GM19239 (cell line): ENCODE results near the gene VWC2.

Experiments used
- DNase-seq: peaks from one replicate; pipeline ENCODE4 v3.0.0; 2011; ENCODE audit warnings: low spot score; ENCODE audit not compliant: insufficient read length
- FAIRE-seq: peaks from 2 replicates; lab custom pipeline; 2011; peaks lifted over from hg19 to GRCh38; lab: Jason Lieb, UNC

VWC2 gene

GRCh38 chr7:49781996-49782395 is 8.6 kb downstream of the VWC2 start:
- no peak for FAIRE-seq

DNA sequence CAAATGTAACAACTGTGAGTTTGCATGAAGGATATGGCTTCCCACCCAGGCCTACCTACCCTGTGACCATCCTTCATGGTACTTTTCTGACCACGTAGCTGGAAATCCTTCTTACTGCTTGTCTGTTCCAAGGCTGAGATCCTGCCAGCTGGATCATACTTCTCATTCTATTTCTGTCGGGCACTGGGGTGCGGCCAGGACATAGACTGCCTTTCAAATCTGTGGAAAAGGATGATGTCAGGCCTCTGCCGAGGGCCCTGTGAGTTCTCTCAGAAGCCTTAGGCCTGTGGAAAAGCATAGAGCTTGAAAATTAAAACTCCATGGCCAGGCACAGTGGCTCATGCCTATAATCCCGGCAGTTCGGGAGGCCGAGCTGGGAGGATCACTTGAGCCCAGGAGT is 10.0 kb downstream of the VWC2 start:
- FAIRE-seq (no peak), DNase-seq (no peak)

More at GRCh38 chr7:49781996-49782395, 8.6 kb downstream of the VWC2 start:
- DNase-seq = no peak

- DNase-seq = no peak
- FAIRE-seq = no peak
Measured at GRCh38 chr7:49787980-49788379, 14.5 kb downstream of the VWC2 start.

GRCh38 chr7:49788455-49789059 is 15.1 kb downstream of the VWC2 start:
- FAIRE-seq (no peak), DNase-seq (no peak)

GRCh38 chr7:49789736-49790135 is 16.3 kb downstream of the VWC2 start:
- FAIRE-seq = no peak
- DNase-seq = no peak

GRCh38 chr7:49790209-49790608 is 16.8 kb downstream of the VWC2 start:
- DNase-seq = no peak
- no peak for FAIRE-seq

DNA sequence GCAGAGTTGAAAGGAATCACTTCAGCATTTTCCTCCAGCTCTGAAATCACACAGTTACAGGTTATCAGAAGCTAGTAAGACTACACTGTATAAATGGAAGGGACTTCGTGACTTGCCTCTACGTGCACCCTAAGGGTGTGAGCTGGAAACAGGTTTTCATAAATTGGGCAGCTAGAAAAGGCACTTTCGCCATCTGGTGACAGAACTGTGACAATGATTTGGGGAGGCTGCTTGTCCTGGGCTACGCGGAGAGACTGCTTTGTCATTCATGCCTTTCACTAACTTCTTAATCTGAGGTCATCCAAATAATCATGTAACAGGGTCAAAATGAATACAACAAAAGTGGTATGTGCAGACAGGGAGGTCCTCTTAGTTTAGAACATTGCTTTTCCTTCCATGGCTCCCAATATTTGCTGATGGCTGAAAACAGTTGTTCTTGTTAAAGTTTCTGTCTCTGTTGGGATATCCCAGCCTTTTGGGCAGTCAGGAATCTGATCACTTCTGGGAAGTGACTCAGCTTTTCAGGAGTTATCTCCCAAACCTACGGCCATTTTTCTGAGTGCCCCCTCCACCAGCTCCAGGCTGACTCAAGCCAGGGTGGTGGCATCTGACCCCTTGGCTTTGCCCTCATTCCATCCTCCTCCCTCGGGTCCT is 17.8 kb downstream of the VWC2 start:
- no peak for FAIRE-seq
- DNase-seq = no peak

DNA sequence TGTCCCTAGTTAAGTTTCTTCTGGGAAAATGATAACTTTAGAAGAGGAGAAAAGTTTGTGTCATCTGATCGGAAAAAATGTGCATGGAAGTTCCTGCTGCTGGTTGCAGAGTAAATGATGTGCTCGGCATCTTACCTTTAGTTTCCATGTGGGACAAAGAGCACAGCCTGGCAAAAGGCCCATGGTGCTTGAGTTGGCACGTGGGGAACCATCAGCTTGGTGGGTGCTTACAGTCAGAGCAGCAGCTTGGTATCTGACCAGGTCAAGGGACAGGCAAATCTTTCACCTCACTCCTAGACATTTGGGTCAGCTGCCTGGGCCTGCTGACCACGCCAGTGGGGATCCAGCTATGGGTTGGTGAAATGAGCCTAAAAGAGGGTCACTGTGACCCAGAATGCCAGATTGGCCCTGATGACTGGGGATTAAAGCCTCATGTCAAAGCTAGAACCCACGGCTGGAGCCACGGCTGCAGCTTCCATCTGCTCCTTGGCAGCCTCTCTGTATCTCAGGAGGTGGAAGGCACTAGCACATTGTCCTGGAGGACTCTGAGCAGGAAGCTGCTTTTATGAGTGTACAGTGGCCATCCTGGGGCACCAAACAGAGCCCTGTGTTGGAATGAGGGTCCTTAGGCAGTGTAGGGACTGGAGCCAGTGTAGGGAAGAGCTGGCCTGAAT is 24.7 kb downstream of the VWC2 start:
- DNase-seq = no peak
- FAIRE-seq = no peak

GRCh38 chr7:49800031-49800430 is 26.6 kb downstream of the VWC2 start:
- FAIRE-seq = no peak
- no peak for DNase-seq

DNA sequence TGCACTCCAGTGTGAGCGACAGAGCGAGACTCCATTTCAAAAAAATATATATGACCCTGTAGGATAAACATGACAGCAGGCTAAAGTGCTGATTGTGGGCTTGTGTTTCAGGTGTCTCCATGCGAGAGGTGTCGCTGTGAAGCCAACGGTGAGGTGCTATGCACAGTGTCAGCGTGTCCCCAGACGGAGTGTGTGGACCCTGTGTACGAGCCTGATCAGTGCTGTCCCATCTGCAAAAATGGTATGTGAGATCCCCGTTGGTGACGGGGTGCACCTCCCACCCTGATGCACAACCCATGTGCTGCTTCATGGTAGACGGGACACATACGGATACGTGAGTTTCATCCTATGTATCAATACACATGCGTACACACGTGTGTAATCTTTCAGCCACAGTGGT is 29.2 kb downstream of the VWC2 start:
- DNase-seq = no peak
- FAIRE-seq = no peak

DNA sequence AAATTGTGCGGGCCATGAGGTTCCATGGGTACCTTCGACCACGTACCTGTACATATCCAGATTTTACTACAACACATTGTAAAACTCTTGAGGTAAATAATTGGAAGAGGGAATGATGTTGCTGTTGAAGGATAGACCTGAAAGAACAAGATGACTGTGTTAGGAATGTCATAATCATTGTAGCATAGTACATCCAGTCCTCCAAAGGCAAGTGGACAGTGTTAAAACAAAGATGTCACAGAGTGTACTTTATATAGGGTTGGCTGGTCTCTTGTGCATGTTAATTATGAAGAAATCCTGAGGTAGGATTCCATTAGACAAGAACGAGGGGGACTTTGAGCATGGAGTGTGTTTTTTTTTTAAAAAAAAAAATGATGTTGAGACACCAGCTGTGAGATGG is 30.4 kb downstream of the VWC2 start:
- DNase-seq = no peak
- no peak for FAIRE-seq

DNA sequence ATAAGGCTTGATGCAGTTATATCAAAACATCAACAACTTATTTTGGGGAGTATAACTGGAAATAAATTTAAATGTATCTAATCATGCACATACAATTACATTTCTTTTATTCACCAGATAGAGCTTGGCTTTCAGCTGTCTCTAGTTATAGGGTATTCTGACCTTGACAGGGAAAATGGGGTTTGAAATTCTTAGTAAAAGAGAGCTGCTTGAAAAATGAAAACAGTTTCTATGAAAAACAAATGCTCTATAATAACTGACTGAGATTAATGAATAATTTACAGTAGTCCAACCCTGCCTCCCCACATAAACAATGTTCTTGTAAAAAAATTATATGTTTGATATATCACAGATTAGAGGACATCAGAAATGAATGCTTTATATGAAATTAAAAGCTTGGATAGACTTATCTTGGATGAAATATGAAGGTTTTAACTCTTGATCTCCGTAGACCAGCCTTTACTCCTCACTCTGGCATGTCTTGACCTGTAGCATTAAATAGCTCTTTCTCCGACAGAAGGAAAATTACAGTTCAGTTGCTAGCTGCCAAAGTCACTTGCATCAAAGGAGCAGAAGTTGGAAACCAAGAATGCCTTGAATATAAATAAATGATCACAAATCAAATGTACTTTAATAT is 32.1 kb downstream of the VWC2 start:
- DNase-seq = no peak
- no peak for FAIRE-seq

DNA sequence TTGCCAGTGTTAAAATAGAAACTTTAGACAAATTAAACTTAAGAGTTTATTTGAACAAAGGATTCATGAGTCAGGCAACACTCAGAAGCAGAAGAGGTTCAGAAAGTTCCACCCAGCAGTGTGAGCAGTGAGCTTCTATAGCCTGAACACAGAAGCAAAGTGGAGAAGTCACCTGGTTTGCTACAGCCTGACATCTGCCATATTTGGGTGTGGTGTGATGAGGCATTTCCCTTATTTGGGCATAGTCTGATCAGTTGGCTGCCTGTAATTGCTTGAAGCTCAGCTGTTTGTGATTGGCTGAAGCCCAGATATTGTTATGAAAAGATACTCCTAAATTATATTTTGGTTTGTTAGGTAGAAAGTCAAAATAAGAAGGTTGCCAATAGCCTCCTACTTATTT is 39.1 kb downstream of the VWC2 start:
- DNase-seq (no peak), FAIRE-seq (no peak)

GRCh38 chr7:49817279-49817678 is 43.8 kb downstream of the VWC2 start:
- DNase-seq (no peak), FAIRE-seq (no peak)

DNA sequence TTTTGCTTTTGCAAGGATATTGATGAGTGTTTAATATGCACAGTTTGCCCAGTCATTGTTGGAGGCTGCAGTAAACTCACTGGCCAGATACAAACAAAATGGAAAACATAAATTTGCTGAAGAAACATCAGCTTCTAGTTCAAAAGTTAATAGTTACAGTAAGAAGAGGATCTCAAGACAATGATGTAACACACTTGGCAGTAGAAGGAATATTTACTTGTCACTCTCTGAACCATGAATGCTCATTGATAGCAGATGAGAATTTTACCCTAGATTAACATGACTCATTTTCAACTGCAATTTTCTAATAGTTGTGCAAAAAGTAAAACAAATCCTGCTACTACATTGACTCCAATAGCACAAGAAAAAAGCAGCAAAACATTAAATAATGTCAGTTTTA is 47.7 kb downstream of the VWC2 start:
- FAIRE-seq (no peak), DNase-seq (no peak)

DNA sequence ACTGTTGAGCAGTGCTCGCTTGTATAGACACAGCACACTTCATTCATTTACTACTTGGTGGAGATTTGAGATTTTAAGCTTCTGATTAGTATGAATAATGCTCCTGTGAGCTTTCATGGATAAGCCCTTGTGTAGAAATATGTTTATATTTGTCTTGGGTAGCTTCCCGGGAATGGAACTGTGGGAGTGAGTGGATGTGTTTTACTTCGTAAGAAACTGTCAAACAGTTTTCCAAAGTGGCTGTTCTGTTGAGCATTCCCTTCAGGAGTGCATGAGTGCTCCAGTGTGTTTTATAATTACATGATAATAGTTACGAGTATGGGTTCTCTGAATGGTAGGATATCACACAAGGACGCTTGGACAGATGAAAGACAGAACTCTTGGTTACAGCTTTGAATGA is 49.4 kb downstream of the VWC2 start:
- no peak for DNase-seq

GRCh38 chr7:49823566-49823965 is 50.1 kb downstream of the VWC2 start:
- no peak for FAIRE-seq
- no peak for DNase-seq

More for the DNA sequence above, 49.4 kb downstream of the VWC2 start:
- no peak for FAIRE-seq

DNA sequence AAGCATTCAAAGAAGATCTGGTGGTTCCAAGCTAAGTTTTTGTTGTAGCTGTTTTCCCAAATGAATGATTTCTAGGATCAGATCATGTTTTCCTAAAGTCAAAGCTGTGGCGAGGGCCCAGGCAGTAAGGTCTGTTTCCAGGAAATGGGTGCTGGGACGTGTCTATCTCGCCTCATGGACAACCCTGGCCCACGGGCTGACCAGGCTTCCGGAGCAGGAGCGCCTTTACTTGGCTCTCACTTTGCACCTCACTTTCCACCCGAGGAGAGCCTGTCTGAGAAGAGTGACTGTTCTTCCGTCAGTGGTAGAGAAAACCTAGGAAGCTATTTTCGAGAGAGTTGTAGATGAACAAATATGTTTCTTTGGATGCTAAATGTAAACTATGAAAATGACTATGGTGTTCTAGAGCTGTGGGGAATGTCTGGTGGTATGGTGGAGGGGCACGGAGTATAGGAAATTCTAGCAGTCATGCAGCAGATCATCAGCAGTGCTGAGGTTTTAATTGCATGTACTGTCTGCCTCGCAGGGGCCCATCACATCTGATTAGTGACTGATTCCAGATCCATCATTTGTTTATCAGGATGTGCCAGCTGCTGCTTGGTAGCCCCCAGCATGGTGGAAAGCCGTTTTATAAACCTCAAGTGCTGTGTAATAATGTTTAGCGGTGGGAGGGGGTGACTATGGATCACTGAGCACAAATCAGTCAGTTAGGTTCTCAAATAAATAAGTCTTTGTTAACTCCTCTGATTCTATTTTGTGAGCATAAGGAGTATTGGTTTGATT is 66.6 kb downstream of the VWC2 start:
- no peak for DNase-seq
- FAIRE-seq = no peak

DNA sequence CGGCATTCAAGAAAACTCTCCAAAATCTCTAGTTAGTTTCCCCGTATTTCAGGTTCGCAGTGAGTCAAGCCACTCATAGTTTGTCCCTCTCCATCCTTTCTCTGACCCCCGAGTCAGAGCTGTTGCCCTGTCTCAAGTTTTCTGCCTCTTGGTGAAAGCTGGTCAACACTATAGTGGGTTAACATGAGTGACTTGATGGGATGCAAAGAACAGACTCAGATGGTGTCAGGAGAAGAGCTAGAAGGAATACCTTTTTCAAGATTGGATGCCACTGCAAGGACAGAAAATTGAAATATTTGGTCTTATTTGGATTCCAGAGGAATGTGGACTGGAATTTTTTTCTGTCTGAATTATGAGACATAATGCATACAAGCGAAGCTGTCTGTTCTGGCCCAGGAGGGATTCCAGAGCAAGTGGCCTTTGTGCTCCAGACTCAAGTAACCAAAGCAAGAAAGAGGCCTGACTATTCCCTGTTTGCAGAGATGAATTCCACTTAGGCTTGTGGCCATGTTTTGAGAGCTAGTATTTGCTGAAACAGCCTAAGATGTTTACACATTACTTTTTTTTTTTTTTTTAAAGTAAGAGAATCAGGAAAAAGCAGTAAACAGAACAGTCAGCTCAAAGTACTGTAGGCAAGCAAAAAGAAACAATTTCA is 67.4 kb downstream of the VWC2 start:
- FAIRE-seq (no peak), DNase-seq (no peak)

DNA sequence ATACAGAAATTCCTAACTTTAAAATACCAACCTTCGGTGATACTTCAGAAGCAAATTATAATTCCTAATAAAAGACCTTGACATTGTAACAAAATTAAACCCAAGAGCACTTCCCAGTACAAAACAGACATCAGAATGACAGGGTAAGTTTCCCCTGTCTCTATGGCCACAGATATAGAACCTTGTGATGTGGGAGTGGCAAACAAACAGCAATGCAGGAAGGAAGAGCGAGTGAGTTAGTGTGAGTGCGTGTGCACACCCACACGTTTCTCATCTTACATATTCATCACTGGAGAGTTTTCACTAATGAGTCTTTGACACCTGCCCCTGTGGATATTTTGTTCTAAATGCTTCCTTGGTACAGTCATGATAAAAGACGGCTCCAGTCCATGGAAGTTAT is 72.2 kb downstream of the VWC2 start:
- no peak for FAIRE-seq
- DNase-seq = no peak
